ENCODE results near the gene RMRP. TPM values are rescaled to one million over a fixed set of nuclear protein-coding genes. Genes with fewer than 3 reads are reported as not detected.
"Not testable (repeated sequence)": the region's sequence is repeated elsewhere in the genome, so short reads cannot be mapped to it uniquely, and the experiment has no call there.

Gene RMRP
- total and polyA plus RNA-seq, 3 experiments from 2014 or later = 7,718 to 11,549 TPM; not detected in 1

GRCh38 chr9:35616681-35617459, 40.9 kb downstream of the RMRP start:
- H3K9me3 ChIP-seq (ENCODE audit: low read length) = no peaks in the 10 kb centered on the region
- POLR2A ChIA-PET = interaction anchor here (0.6 to 2.0 kb wide), 8 partner anchors 11 to 514 kb away, joined by 3 to 17 read pairs (median 6); partner anchors contain the start of genes CREB3, STOML2 and TLN1

DNA sequence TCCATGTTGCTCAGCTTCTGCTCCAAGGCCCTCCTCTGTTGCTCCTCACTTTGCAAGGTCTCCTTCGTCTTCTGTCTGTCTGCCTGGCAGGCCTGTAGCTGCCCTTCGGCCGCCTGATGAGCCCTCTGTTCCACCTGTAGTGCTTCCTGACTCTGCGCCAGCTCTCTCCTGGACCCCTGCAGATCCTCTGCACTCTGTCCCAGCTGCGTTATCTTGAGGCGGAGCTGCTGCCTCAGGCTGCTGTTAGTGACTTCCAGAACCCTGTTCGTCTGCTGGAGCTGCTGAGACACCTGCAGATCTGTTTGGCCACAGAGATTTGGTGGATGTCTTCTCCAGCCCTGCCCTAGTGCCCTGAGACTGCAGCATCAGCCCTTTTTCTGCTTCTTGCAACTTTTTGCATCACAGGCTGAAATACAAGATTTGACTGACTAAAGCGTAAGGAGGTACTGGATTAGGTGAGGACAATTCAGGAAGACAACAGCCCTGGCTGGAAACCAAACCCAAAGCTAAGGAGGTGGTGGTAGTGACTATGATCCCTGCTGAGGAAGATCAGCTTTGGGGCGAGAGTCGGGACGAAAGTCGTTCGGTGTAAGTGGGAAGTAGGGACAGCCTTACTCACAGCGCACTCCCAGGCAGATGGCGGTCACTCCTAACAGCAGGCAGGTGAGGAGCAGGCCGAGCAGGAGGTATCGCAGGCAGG, 41.7 kb downstream of the RMRP start:
- Histone ChIP-seq H3K4me3 (ENCODE audit: low read length) (peak overlapping the region; percentile 82), H3K9me3 (ENCODE audit: low read length) (no peaks in the 10 kb centered on the region), H3K27me3 (ENCODE audit: insufficient read depth, low read length, poor library complexity, severe bottlenecking) (no peaks in the 10 kb centered on the region), H3K4me1 (ENCODE audit: insufficient read depth, low read length) (peaks cover 34% of the 10 kb centered on the region), H3K27ac (ENCODE audit: low read depth, low read length) (peak overlapping the region; percentile 70), H3K36me3 (ENCODE audit: insufficient read depth, low read length) (no peaks in the 10 kb centered on the region)
- H3K36me3 Mint-ChIP-seq = no peaks in the 10 kb centered on the region
- DNase-seq = no peak
- peaks cover 0 to 1% of the 10 kb centered on the region in 2 donors for H3K27me3 Mint-ChIP-seq
- H3K4me3 Mint-ChIP-seq = peak overlapping the region; percentile 85 to 92 (median 89)
- H3K9me3 Mint-ChIP-seq = no peaks in the 10 kb centered on the region
- peak overlapping the region; percentile 89 to 100 (median 98) for H3K27ac Mint-ChIP-seq
- CTCF ChIA-PET = interaction anchor here (1.2 to 14.7 kb wide), 15 partner anchors 8 to 173 kb away, joined by 3 to 200 read pairs (median 10); partner anchors contain the start of genes ARHGEF39, CCDC107, CREB3 and RMRP
- H3K4me1 Mint-ChIP-seq = peaks cover 46 to 55% (median 47%) of the 10 kb centered on the region in 3 donors
- POLR2A ChIA-PET = interaction anchor here (1.4 to 2.0 kb wide), 4 partner anchors 11 to 116 kb away, joined by 6 to 17 read pairs (median 10); partner anchors contain the start of genes CREB3, TESK1 and TLN1

More at GRCh38 chr9:35616681-35617459, 40.9 kb downstream of the RMRP start:
- H3K27ac Mint-ChIP-seq = peak overlapping the region; percentile 89 to 100 (median 98)
- DNase-seq = peak; percentile 63 to 84 (median 71)
- H3K36me3 Mint-ChIP-seq = no peaks in the 10 kb centered on the region
- Histone ChIP-seq H3K4me1 (ENCODE audit: insufficient read depth, low read length) (peaks cover 34% of the 10 kb centered on the region), H3K27ac (ENCODE audit: low read depth, low read length) (peak overlapping the region; percentile 70), H3K27me3 (ENCODE audit: insufficient read depth, low read length, poor library complexity, severe bottlenecking) (no peaks in the 10 kb centered on the region), H3K36me3 (ENCODE audit: insufficient read depth, low read length) (no peaks in the 10 kb centered on the region), H3K4me3 (ENCODE audit: low read length) (peak overlapping the region; percentile 82)
- H3K9me3 Mint-ChIP-seq = no peaks in the 10 kb centered on the region
- H3K4me1 Mint-ChIP-seq = peaks cover 42 to 49% (median 46%) of the 10 kb centered on the region in 3 donors
- H3K4me3 Mint-ChIP-seq = peak overlapping the region; percentile 85 to 92 (median 89)
- peaks cover 0 to 1% of the 10 kb centered on the region in 2 donors for H3K27me3 Mint-ChIP-seq
- CTCF ChIA-PET = interaction anchor here (0.6 to 14.7 kb wide), 22 partner anchors 9 to 195 kb away, joined by 3 to 200 read pairs (median 6); partner anchors contain the start of genes ARHGEF39, CCDC107, CREB3 and RMRP

GRCh38 chr9:35612843-35613242, 45.0 kb downstream of the RMRP start:
- H3K4me1 Mint-ChIP-seq = peaks cover 25 to 30% (median 29%) of the 10 kb centered on the region in 3 donors
- peaks cover 11% of the 10 kb centered on the region for H3K36me3 ChIP-seq (ENCODE audit: insufficient read depth, low read length)
- POLR2A ChIA-PET = interaction anchor here (1.0 kb wide), 1 partner anchor 45 kb away, joined by 3 read pairs; the partner anchor contains the start of genes CCDC107 and RMRP

DNA sequence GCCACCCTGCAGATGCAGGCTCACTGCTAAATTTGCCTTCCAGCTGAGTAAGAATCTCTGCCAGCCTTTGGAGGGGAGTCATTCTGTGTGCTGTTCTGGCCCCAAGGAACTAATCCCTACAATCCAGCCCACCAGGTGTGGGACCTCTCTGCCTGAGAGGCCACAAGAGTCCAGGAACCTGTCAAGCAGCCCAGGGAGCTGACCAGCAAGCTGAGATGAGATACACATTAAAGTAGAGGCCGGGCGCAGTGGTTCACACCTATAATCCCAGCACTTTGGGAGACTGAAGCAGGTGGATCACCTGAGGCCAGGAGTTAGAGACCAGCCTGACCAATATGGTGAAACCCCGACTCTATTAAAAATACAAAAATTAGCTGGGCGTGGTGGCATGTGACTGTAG, 45.8 kb downstream of the RMRP start:
- not testable (repeated sequence) for H3K9me3 ChIP-seq (ENCODE audit: low read length); DNase-seq; H3K27me3 Mint-ChIP-seq; H3K27ac Mint-ChIP-seq; H3K27me3 ChIP-seq (ENCODE audit: insufficient read depth, low read length, poor library complexity, severe bottlenecking); H3K27ac ChIP-seq (ENCODE audit: low read depth, low read length); H3K9me3 Mint-ChIP-seq; H3K4me3 Mint-ChIP-seq; H3K4me3 ChIP-seq (ENCODE audit: low read length); H3K4me1 ChIP-seq (ENCODE audit: insufficient read depth, low read length)
- H3K36me3 Mint-ChIP-seq = peaks cover 0 to 32% (median 4%) of the 10 kb centered on the region in 3 donors
- POLR2A ChIA-PET = interaction anchor here (1.0 to 1.6 kb wide), 2 partner anchors 34 to 46 kb away, joined by 3 to 5 read pairs; partner anchors contain the start of genes CCDC107 and RMRP
- peaks cover 11% of the 10 kb centered on the region for H3K36me3 ChIP-seq (ENCODE audit: insufficient read depth, low read length)
- H3K4me1 Mint-ChIP-seq = peaks cover 21 to 28% (median 28%) of the 10 kb centered on the region in 3 donors
- CTCF ChIA-PET = interaction anchor here (1.2 to 14.7 kb wide), 18 partner anchors 7 to 214 kb away, joined by 3 to 200 read pairs (median 6); partner anchors contain the start of genes ARHGEF39, CCDC107, GBA2 and RGP1

More at GRCh38 chr9:35612843-35613242, 45.0 kb downstream of the RMRP start:
- CTCF ChIA-PET = interaction anchor here (1.4 to 14.7 kb wide), 8 partner anchors 8 to 118 kb away, joined by 3 to 200 read pairs (median 30); partner anchors contain the start of genes ARHGEF39, CCDC107, RMRP and SIT1
- DNase-seq = no peak
- peaks cover 14% of the 10 kb centered on the region for H3K4me1 ChIP-seq (ENCODE audit: insufficient read depth, low read length)
- H3K27me3 ChIP-seq (ENCODE audit: insufficient read depth, low read length, poor library complexity, severe bottlenecking) = no peaks in the 10 kb centered on the region
- no peaks in the 10 kb centered on the region for H3K9me3 Mint-ChIP-seq
- peak overlapping the region in 1 of 7 donors; percentile 4 for H3K4me3 Mint-ChIP-seq
- peaks cover 0 to 1% of the 10 kb centered on the region in 2 donors for H3K27me3 Mint-ChIP-seq
- H3K9me3 ChIP-seq (ENCODE audit: low read length) = no peaks in the 10 kb centered on the region
- no peak overlapping the region for H3K4me3 ChIP-seq (ENCODE audit: low read length)
- no peak overlapping the region for H3K27ac Mint-ChIP-seq
- no peak overlapping the region for H3K27ac ChIP-seq (ENCODE audit: low read depth, low read length)
- H3K36me3 Mint-ChIP-seq = peaks cover 0 to 26% (median 2%) of the 10 kb centered on the region in 3 donors

GRCh38 chr9:35611230-35611797, 46.5 kb downstream of the RMRP start:
- Histone ChIP-seq H3K9me3 (ENCODE audit: low read length) (no peaks in the 10 kb centered on the region), H3K27ac (ENCODE audit: low read depth, low read length) (no peak overlapping the region), H3K4me3 (ENCODE audit: low read length) (no peak overlapping the region), H3K4me1 (ENCODE audit: insufficient read depth, low read length) (peaks cover 11% of the 10 kb centered on the region), H3K27me3 (ENCODE audit: insufficient read depth, low read length, poor library complexity, severe bottlenecking) (no peaks in the 10 kb centered on the region), H3K36me3 (ENCODE audit: insufficient read depth, low read length) (peaks cover 11% of the 10 kb centered on the region)
- Mint-ChIP-seq H3K27me3 (peaks cover 0 to 1% of the 10 kb centered on the region in 2 donors), H3K4me1 (peaks cover 21 to 26% (median 26%) of the 10 kb centered on the region in 3 donors), H3K27ac (peak overlapping the region; percentile 3 to 84 (median 66)), H3K36me3 (peaks cover 0 to 36% (median 4%) of the 10 kb centered on the region in 3 donors), H3K9me3 (no peaks in the 10 kb centered on the region), H3K4me3 (peak overlapping the region in 2 of 7 donors; percentile 61 to 67)
- CTCF ChIA-PET = interaction anchor here (0.8 to 14.7 kb wide), 29 partner anchors 8 to 494 kb away, joined by 3 to 200 read pairs (median 4); partner anchors contain the start of genes ARHGEF39, CCDC107, CREB3 and GBA2
- DNase-seq = peak; percentile 37 to 68 (median 44)
- POLR2A ChIA-PET = interaction anchor here (1.2 to 1.6 kb wide), 3 partner anchors 9 to 47 kb away, joined by 4 to 5 read pairs (median 4); partner anchors contain the start of genes CCDC107 and RMRP

DNA sequence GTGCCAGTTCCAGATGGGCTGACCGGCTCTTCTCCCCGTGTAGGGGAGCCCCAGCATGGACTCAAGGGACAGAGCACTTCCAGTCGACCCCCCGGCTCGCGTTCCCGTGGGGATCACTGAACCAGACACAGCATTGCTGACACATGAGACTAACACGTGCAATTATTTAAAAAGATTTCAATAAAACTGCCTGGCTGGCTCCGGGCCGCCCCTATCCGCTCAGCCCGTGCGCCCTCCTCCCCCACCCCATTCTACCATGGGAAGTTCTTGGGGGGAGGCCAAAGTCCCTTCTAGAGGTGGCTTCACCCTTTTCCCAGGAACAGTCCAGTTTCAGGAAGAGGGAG, 48.0 kb downstream of the RMRP start:
- ChIA-PET CTCF (interaction anchor here (0.7 to 14.7 kb wide), 6 partner anchors 10 to 94 kb away, joined by 3 to 200 read pairs (median 33); partner anchors contain the start of genes CCDC107, RMRP and SIT1), POLR2A (no interaction called here)
- H3K27ac Mint-ChIP-seq = peak overlapping the region in 1 of 8 donors; percentile 47
- no peak for DNase-seq
- Histone ChIP-seq H3K4me3 (ENCODE audit: low read length) (no peak overlapping the region), H3K27ac (ENCODE audit: low read depth, low read length) (no peak overlapping the region), H3K9me3 (ENCODE audit: low read length) (no peaks in the 10 kb centered on the region), H3K36me3 (ENCODE audit: insufficient read depth, low read length) (peaks cover 11% of the 10 kb centered on the region), H3K4me1 (ENCODE audit: insufficient read depth, low read length) (peaks cover 13% of the 10 kb centered on the region), H3K27me3 (ENCODE audit: insufficient read depth, low read length, poor library complexity, severe bottlenecking) (no peaks in the 10 kb centered on the region)
- H3K36me3 Mint-ChIP-seq = peaks cover 0 to 41% (median 4%) of the 10 kb centered on the region in 3 donors
- H3K4me1 Mint-ChIP-seq = peaks cover 23 to 29% (median 26%) of the 10 kb centered on the region in 3 donors
- peak overlapping the region in 1 of 7 donors; percentile 48 for H3K4me3 Mint-ChIP-seq
- H3K27me3 Mint-ChIP-seq = no peaks in the 10 kb centered on the region
- no peaks in the 10 kb centered on the region for H3K9me3 Mint-ChIP-seq

Data from CD8-positive, alpha-beta memory T cell (primary cell).